HG02610 (cell line): ENCODE measurements around the gene TAPT1.

Experiments used
- ATAC-seq: cut with Tn5 transposase; IDR thresholded peaks from one replicate; pipeline ENCODE4 v1.9.1; 2021; ENCODE audit warnings: mild to moderate bottlenecking, moderate library complexity; ENCODE audit not compliant: unreplicated experiment

Gene TAPT1

GRCh38 chr4:16248605-16249004 is 22.3 kb upstream of the TAPT1 start:
- ATAC-seq = no peak

GRCh38 chr4:16245241-16245640 is 19.0 kb upstream of the TAPT1 start:
- no peak for ATAC-seq

- no peak for ATAC-seq
Measured at GRCh38 chr4:16243285-16243684, 17.0 kb upstream of the TAPT1 start.

- ATAC-seq = no peak
Measured at GRCh38 chr4:16240300-16240699, 14.0 kb upstream of the TAPT1 start.

- ATAC-seq = no peak
Measured at GRCh38 chr4:16239086-16239485, 12.8 kb upstream of the TAPT1 start.

GRCh38 chr4:16238327-16238726 is 12.1 kb upstream of the TAPT1 start:
- ATAC-seq = no peak

GRCh38 chr4:16237715-16238114 is 11.4 kb upstream of the TAPT1 start:
- no peak for ATAC-seq

GRCh38 chr4:16236402-16237023 is 10.2 kb upstream of the TAPT1 start:
- no peak for ATAC-seq

GRCh38 chr4:16235209-16235608 is 8.9 kb upstream of the TAPT1 start:
- ATAC-seq = no peak

GRCh38 chr4:16233569-16234177 is 7.4 kb upstream of the TAPT1 start:
- ATAC-seq = no peak

- no peak for ATAC-seq
Measured at GRCh38 chr4:16231570-16232245, 5.4 kb upstream of the TAPT1 start.

- ATAC-seq = no peak
Measured at GRCh38 chr4:16230308-16230707, 4.0 kb upstream of the TAPT1 start.

GRCh38 chr4:16229604-16230003 is 3.3 kb upstream of the TAPT1 start:
- no peak for ATAC-seq

GRCh38 chr4:16227462-16227868 is 1.2 kb upstream of the TAPT1 start:
- ATAC-seq = no peak

- ATAC-seq = peak; percentile 31
Measured at GRCh38 chr4:16226816-16227461, 668 bp upstream of the TAPT1 start.

- ATAC-seq = no peak
Measured at GRCh38 chr4:16225167-16225862, 956 bp downstream of the TAPT1 start.

GRCh38 chr4:16224264-16225166 is 1.8 kb downstream of the TAPT1 start:
- no peak for ATAC-seq

- no peak for ATAC-seq
Measured at GRCh38 chr4:16222957-16223527, 3.2 kb downstream of the TAPT1 start.

GRCh38 chr4:16218950-16219349 is 7.3 kb downstream of the TAPT1 start:
- no peak for ATAC-seq
